ENCODE measurements around the gene C9orf43.

GRCh38 chr9:113380869-113381378, 29.6 kb upstream of the C9orf43 start:
- TF ChIP-seq CTCF (IDR thresholded peaks at IDR 0.05; ENCODE audit: extremely low read depth in 1 of 2, insufficient read depth in 1 of 2, low read depth in 1 of 2, low read length in 2 of 2) (no peak), EZH2 (IDR thresholded peaks at IDR 0.05; ENCODE audit: borderline replicate concordance, low read depth, low read length, severe bottlenecking) (no peak), POLR2A (IDR thresholded peaks at IDR 0.05; ENCODE audit: low read depth, low read length) (no peak), JUN (IDR thresholded peaks at IDR 0.05; ENCODE audit: borderline replicate concordance, insufficient read depth, insufficient read length, low read depth) (no peak), POLR2AphosphoS5 (IDR thresholded peaks at IDR 0.05; ENCODE audit: insufficient read depth, low read depth, low read length) (no peak), GATA2 (IDR thresholded peaks at IDR 0.05; ENCODE audit: insufficient read depth, insufficient read length, low read depth, low read length) (no peak), MAX (IDR thresholded peaks at IDR 0.05; ENCODE audit: insufficient read depth, insufficient read length) (no peak), MYC (IDR thresholded peaks at IDR 0.05; ENCODE audit: low read depth, low read length) (no peak)
